GM19372 (cell line): ENCODE results near the gene CEBPA.
"Not testable (repeated sequence)": the region's sequence is repeated elsewhere in the genome, so short reads cannot be mapped to it uniquely, and the experiment has no call there.

Experiments
- ATAC-seq: cut with Tn5 transposase; IDR thresholded peaks from one replicate; pipeline ENCODE4 v1.9.1; 2021; ENCODE audit warnings: mild to moderate bottlenecking, low read depth, moderate library complexity; ENCODE audit not compliant: unreplicated experiment

CEBPA gene

DNA sequence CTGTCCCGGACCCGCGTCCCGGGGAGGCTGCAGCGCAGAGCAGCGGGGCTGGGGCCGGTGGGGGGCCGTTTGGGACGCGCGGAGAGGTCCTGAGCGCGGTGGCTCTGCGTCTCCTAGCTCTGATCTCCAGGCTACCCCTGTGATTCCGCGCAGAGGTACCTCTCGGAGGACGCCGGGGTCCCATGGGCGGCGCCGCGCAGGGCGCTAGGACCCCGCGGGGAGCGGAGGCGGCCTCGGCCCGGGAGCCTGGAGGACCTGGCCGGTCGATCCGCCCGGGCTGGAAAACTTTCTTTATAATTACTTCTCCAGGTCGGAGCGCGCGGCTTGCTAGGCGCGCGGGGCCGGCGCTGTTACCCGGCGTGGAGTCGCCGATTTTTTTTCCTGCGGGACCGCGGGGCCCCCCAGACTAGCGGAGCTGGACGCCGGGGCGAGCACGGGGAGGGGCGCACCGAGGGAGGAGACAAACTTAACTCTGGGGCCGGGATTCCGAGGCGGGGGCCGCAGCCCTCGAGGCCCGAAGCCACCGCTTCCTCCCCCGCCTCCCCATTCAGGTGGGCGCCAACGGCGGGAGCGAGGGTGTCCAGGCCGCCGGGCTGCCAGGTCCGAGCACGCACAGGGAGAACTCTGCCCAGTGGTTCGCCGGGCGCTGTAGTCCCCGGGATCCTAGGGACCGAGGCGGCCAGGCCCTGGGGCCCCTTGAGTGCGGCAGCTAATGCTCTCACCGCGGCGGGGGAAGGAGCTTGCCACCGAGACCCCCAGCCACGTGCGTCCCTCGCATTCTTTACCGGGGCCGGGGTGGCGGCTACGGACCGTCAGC is 848 bp upstream of the CEBPA start:
- ATAC-seq, result peak; percentile 22

DNA sequence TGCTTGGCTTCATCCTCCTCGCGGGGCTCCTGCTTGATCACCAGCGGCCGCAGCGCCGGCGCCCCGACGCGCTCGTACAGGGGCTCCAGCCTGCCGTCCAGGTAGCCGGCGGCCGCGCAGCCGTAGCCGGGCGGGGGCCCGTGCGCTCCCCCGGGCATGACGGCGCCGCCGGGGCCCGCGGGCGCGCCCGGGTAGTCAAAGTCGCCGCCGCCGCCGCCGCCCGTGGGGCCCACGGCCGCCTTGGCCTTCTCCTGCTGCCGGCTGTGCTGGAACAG is 497 bp downstream of the CEBPA start:
- ATAC-seq, result no peak

DNA sequence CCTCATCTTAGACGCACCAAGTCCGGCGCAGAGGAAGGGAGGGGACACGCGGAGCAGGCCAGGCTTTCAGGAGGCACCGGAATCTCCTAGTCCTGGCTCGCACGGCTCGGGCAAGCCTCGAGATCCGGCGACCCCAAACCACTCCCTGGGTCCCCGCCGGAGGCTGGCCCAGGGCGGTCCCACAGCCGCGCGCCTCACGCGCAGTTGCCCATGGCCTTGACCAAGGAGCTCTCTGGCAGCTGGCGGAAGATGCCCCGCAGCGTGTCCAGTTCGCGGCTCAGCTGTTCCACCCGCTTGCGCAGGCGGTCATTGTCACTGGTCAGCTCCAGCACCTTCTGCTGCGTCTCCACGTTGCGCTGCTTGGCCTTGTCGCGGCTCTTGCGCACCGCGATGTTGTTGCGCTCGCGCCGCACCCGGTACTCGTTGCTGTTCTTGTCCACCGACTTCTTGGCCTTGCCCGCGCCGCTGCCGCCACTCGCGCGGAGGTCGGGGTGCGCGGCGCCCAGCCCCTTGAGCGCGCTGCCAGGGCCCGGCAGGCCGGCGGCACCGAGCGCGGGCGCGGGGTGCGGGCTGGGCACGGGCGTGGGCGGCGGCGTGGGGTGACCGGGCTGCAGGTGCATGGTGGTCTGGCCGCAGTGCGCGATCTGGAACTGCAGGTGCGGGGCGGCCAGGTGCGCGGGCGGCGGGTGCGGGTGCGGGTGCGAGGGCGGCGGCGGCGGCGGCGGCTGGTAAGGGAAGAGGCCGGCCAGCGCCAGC is 1.0 kb downstream of the CEBPA start:
- no peak for ATAC-seq

DNA sequence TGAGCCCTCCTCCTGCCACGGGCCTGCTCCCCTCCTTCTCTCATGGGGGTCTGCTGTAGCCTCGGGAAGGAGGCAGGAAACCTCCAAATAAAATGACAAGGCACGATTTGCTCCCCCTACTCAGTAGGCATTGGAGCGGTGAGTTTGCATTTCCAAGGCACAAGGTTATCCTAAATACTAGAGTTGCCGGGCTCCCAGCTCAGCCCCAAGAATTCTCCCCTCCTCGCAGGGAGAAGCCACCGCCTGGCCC is 1.5 kb downstream of the CEBPA start:
- ATAC-seq, result no peak

DNA sequence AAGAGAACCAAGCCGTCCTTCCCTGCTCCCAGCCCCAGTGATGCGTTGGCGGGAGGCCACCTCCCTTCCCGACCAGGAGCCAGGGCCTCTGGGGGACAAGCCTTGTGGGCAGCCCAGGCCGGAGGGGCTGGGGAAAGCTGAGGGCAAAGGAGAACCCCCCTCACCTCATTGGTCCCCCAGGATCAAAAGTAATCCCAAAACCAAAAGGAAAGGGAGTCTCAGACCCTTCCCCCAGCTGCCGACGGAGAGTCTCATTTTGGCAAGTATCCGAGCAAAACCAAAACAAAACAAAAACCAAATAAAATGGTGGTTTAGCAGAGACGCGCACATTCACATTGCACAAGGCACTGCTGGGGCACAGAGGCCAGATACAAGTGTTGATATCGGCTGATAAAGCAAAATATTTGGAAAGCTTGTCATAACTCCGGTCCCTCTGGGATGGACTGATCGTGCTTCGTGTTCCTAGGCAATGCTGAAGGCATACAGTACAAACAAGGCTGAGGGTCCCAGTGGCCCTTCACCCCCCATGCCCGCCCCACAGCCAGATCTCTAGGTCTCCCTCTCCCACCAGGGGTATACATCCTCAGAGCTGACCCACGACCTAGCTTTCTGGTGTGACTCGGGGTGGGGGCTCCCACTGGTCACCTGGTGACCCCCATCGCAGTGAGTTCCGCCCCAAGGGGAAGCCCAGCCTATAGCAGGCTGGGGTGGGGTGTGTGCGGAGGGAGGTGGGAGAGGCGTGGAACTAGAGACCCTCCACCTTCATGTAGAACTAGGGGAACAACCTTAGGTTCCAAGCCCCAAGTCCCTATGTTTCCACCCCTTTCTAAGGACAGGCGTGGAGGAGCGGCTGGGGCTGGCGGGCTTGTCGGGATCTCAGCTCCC is 2.1 kb downstream of the CEBPA start:
- ATAC-seq, result no peak

DNA sequence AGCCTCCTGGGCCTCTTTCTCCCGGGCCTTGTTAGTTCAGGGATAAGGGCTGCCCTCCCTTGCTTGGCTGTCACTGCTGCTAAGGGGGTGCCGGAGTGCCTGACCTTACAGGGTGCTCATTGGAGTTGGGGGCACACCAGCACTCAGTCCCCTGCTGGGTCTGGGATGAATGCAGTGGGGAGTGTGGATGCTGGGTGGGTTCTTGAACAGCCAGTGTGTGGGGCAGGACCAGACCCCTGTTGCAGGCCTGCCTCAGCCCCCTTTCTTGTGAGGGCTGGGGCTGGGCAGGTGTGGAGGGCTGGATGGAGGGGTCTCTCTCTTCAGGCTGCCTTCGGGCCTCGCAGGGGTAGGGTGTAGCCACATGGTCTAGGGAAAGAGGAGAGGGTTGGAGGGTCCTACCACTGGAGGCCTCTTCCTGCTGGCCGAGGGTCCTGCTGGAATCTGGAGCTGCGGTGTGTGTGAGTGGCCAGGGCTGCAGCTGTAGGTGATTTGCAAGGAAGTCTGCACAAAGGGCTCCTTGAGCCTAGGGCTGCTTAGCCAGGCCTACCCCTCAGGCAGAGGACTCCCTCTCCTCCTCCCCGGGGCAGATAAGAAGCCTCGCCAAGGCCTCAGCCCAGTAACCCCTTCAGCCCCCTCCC is 3.2 kb downstream of the CEBPA start:
- no peak for ATAC-seq

DNA sequence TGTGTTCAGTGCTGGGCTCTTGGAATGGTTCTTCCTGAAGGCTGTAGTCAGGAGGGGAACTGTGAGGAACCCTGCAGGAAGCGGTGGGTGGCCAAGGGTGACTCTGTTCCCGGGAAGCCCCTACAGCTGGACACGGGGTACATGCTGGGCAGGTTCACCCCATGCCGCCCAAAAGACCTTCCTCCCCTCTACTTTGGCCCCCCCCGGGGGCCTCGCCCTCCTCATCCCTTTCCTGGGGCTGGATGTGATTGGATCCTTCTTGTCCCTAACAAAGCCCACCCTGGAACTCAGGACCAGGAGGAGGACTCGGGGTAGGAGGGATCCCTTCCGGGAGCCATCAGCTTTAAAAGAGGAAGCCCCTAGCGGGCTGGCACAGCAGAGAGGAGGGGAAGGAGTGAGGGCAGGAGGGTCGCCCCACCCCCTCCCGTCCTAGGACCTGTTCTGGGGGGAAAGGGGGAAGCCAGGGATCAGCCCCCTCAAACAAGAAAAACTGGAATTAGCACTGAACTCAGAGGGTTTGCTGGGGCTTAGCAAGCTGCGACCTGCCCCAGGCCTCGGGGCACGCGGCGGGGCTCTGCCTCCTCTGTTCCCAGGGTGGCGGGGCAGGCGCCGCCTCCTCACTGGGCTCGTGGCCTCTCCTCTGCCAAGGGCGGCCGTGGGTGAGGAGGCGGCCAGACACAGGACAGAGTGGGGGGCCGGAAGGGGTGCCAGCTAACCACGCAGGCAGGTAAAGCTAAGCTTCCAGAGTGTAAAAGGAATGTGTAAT is 4.0 kb downstream of the CEBPA start:
- no peak for ATAC-seq

DNA sequence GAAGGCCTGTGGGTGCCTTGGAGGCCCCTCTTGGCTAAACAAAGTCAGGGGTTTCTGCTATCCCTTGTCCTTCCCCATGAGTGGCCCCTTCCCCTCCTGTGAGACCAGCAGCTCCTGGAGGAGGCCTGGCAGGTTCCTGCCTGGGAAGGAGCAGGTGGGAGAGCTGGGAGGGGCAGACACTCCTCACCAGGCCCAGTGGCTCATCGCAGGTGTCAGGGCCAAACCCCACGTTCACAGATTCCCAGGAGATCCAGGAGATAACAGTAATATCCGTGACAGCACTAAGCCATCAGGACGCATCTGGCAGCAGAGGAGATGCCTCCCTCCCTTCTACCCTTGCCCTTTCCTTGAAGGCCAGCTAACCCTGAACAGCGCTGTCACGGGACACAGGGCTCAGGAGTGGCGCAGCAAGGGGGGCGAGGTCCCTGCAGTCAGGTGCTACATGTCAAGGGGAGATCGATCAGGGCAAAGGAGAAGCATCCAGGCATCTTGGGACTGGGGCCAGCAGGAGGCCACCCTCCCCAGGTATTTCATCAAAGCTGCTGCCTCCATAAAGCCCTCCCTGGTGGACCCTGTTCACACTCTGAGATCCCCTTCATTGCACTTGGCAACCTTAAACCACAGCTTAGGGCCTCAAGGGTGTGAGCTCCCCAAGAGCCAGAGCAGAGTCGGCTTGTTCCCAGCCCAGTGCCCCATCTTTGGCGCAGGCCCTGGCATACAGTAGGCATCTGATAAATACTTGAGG is 4.8 kb downstream of the CEBPA start:
- ATAC-seq, result no peak

DNA sequence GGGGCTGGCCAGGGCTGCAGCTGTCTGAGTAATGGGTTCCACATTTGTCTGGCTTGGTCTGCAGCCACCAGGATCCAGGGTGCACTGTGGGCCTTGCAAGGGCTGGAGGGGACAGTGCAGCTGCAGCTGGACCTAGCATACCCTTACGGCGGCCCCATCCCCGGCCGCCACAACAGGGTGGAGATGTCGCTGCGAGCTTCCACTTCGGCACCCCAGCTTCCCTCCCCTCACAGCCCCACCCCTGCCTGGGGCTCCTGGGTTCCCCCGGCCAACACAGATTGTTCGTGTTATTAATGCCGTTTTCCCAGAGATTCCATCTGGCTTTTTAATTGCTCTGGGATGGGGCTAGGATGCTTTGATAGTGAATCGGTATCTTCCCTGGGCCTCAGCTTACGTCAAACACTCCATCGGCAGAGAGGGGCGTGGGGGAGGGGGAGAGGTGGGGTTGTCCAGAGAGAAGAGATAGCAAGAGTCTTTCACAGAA is 5.8 kb downstream of the CEBPA start:
- no peak for ATAC-seq

DNA sequence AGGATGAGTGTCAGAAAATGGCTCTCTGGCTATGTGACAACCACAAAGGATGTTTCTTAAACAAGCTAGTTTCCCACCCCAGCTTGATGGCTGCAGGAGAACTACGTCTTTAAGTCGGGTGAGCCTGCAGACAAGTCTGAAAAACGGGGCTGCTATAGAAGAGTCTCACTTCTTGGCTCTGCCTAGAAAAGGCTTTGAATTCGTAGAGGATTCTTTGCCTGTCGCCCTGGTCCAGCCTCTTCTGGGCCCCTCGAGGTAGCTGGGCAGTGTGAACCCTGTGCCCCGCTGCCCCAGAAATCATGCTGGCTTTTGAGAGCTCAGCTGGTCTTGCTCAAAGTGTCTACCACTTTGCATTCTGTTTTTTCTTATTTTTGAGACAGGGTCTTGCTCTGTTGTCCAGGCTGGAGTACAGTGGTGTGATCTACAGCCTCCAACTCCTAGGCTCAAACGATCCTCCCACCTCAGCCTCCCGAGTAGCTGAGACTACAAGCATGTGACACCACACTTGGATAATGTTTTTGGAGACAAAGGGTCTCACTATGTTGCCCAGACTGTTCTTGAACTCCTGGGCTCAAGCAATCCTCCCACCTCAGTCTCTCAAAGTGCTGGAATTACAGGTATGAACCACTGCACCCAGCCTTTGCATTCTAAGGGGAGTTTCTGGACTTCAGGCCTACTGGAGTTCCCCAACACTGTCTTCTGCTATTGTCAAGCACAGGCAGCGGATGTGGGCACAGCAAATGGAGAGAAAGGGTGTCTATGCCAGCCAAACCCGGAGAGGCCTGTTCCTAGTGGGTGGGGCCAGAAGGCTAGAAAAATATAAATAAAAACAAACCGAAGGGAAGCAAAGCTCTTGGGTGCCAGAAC is 6.5 kb downstream of the CEBPA start:
- ATAC-seq, result no peak

DNA sequence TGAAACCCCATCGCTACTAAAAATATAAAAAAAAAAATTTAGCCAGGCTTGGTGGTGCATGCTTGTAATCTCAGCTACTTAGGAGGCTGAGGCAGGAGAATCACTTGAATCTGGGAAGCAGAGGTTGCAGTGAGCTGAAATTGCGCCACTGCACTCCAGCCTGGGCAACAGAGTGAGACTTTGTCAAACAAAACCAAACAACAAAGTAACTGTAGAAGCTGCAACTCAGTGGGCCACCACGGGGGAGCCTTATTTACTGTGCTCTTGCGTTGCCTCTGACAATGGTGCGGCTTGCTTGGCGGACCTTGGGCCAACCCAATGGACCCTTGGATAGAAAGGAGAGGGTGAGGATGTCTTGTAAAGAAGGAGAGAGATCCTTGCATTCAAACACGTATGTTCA is 7.3 kb downstream of the CEBPA start:
- not testable (repeated sequence) for ATAC-seq

DNA sequence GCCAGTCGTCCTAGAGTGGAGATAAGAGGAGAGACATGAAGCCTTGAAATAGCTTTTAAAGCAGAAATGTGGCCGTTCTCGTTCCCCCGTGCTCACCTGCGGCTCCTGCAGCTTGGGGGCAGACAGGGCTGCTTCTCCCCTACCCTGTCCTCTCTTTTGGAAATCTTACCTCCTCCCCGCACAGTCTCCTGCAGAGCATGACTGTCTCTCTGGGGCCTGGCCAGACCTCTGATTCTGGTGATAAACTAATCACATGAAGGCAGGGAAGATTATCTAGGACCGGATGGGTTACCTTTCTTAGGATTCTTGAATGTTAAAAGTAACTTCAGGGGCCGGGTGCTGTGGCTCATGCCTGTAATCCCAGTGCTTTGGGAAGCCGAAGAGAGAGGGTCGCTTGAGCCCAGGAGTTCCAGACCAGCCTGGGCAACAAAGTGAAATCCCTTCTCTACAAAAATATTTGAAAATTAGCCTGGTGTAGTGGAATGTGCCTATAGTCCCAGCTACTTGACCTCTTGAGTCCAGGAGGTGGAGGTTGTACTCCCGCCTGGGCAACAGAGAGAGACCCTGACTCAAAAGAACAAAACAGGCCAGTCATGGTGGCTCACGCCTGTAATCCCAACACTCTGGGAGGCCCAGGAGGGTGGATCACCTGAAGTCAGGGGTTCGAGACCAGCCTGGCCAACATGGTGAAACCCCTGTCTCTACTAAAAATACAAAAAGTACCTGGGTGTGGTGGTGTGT is 8.1 kb downstream of the CEBPA start:
- no peak for ATAC-seq

DNA sequence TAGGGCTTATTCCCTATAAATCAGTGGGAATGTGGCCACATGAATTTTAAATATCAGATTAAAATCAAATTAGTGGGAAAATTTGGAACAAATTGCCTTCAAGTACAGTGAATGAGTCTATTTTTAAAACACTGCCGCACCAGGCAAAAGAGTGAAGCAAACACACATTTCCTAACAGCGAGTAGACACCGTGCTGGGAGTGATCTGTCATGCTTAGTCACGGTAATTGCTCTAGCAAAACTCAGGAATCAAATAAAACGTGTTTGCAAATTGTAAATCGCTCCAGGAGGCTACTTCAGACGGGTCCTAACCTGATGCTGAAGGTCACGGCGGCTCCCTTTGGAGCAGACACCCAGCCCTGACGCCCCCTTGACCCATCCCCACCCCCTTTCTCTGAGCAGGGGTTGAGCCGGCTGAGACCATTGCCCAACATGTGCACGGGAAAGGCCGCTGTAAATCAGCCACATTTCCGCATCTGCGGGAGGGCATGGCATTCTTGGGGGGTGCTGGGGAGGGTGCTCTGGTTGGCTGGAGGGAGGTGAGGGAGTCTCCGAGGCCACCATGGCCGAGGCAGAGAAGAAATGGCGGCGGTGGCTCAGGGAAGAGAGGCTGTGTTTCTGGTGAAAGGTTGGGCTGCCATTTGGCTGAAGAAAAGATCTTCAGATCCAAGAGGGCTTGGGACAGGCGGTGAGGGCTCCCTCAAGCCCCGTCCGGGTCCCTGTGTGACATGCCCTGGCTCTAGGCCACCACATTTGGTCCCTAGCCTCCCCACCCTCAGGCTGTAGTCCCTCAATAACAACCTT is 8.9 kb downstream of the CEBPA start:
- no peak for ATAC-seq

DNA sequence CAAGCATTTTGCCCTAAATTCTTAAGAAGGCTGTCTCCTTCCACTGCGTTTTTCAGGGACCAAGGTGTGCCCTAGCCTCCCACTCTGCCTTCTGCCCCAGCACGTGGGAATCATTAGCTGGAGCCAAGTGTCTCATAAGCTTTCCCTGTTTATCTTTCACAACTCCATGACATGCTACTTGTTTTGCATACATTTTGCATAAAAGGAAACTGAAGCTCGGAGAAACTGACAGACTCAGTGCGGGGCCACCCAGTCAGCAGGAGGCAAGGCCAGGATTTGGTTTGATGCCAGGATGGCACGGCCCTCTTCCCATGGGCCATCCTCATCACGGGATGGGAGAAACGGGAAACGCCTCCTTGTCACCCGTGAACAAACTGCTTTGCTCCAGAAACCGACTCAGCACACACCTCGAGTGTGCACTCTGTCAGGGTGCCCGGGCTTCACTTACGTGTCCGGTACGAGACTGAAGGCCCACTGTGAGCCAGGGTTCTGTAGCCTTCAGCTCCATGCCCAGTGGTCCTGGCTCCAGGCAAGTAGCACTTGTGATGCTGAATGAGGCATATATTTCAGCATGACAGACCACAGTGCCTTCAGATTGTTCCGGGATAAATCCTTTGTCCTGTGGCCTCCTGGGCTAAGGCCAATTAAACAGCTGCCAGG is 9.6 kb downstream of the CEBPA start:
- ATAC-seq, result no peak

DNA sequence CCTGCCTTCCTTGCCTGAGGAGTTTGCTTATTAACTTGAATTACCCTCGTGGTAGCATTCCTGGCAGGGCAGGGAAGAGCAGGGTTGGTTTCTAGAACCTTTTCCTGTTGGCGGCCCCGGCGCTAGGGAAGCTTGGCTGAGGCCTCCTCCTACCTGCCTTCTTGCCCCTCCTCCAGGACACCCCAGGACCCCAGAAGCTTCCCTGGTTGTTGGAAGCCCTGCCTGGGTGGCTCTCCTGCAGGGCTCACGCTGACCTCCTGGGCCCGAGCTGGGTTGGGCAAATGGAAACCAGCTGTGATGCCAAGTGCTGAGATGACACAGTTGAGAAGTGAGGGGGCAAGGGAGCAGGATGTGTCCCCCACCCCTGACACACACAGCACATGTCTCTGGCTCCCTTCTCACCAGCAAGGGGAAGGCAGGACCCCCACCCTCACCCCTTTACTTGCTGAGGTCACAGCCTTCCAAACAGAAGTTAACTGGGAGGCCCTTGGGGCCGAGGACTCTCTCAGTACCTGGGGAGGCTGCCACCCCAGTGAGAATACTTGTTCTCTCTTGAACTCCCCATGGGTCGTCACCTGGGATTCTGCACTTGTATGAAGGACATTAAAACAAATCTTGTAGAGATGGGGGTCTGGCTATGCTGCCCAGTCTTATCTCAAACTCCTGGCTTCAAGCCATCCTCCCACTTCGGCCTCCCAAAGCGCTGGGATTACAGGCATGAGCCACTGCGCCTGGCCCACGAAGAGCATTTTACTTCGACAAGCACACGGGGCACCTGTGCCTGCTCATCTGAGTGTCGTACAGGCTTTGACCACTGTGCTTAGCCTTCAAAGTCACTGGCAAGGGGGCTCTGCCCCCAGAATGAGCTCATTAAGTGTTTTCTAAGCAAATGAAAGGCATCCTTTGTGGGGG is 10.5 kb downstream of the CEBPA start:
- ATAC-seq, result no peak
